ENCODE results near the gene CHURC1. TPM values are rescaled to one million over a fixed set of nuclear protein-coding genes. Genes with fewer than 3 reads are reported as not detected.

CHURC1 gene
- total and polyA plus RNA-seq, 2 donors from 2014 or later: 41.0 to 70.4 TPM

DNA sequence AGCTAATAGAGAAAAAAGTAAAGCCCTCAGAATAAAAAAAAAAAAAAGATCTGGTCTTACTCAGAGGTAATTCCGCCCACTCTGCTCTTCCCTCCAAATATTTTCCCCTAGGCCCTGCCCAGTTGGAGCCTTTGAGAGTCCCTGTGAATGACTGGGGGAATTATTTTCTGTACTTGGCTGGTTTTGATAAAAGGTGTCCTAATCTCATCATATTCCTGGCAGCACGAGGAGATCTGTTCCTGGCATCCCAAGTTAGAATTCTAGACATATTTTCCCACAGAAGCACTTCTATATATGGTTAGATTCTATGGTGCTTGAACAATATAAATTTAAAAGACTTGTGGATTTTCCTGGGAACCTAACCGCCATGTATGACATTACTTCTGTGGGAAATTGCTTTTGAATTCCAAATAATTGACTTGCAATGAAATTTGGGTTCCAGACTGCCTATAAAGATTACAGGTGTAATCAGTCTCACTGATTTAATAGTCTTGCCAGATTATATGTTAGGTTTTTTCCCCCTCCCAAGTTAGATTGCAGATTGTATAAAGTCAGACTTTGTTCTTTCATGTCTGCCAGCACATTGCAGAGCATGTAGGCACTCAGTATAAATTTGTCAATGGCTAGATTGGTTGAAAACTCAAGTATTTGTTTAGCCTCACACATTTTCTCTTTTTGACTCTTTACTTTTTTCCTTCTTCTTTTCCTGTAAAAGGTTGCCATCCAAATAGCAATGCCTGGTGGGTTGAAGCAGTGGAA lies 16.0 kb downstream of the CHURC1 start:
- FAIRE-seq: no peak
- H3K4me3 ChIP-seq (ENCODE audit: low read length in 3 of 3): no peak overlapping the region
- H3K9me3 ChIP-seq (ENCODE audit: control insufficient read depth in 2 of 3, insufficient read depth in 1 of 3, low read length in 3 of 3): no peaks in the 10 kb centered on the region
- no peaks in the 10 kb centered on the region for H3K27me3 ChIP-seq (ENCODE audit: control insufficient read depth, insufficient read depth, low read length)
- no peak overlapping the region for H3K27ac ChIP-seq (ENCODE audit: low read depth in 2 of 2, low read length in 2 of 2)
- H3K9ac ChIP-seq (ENCODE audit: low read length in 3 of 3): no peak overlapping the region
- DNase-seq: no peak
- TF ChIP-seq, protein P1, sequence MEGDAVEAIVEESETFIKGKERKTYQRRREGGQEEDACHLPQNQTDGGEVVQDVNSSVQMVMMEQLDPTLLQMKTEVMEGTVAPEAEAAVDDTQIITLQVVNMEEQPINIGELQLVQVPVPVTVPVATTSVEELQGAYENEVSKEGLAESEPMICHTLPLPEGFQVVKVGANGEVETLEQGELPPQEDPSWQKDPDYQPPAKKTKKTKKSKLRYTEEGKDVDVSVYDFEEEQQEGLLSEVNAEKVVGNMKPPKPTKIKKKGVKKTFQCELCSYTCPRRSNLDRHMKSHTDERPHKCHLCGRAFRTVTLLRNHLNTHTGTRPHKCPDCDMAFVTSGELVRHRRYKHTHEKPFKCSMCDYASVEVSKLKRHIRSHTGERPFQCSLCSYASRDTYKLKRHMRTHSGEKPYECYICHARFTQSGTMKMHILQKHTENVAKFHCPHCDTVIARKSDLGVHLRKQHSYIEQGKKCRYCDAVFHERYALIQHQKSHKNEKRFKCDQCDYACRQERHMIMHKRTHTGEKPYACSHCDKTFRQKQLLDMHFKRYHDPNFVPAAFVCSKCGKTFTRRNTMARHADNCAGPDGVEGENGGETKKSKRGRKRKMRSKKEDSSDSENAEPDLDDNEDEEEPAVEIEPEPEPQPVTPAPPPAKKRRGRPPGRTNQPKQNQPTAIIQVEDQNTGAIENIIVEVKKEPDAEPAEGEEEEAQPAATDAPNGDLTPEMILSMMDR (IDR thresholded peaks at IDR 0.05; ENCODE audit: borderline replicate concordance, extremely low read depth, insufficient read depth): no peak
- intact Hi-C loops (cut with DNase I): no loop called here
- peaks cover 6 to 33% (median 26%) of the 10 kb centered on the region in 3 donors for H3K36me3 ChIP-seq (ENCODE audit: control insufficient read depth in 2 of 3, insufficient read depth in 3 of 3, low read length in 3 of 3)
- no peaks in the 10 kb centered on the region for H3K4me1 ChIP-seq (ENCODE audit: control insufficient read depth in 2 of 3, insufficient read depth in 2 of 3, low read depth in 1 of 3, low read length in 3 of 3)

DNA sequence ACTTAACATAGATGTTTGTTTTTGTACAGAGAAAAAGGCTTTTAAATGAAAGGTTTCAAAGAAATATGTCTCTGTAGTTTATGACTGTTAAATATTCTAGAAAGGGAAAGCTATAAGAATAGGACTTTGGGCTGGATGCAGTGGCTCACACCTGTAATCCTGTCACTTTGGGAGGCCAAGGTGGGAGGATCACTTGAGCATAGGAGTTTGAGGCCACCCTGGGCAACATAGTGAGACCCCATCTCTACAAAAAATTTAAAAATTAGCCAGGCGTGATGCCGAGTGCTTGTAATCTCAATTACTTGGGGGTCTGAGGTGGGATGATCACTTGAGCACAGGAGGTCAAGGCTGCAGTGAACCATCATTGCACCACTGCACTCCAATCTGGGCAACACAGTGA lies 16.9 kb downstream of the CHURC1 start:
- H3K4me1 ChIP-seq (ENCODE audit: control insufficient read depth in 2 of 3, insufficient read depth in 2 of 3, low read depth in 1 of 3, low read length in 3 of 3): no peaks in the 10 kb centered on the region
- no peak overlapping the region for H3K4me3 ChIP-seq (ENCODE audit: low read length in 3 of 3)
- no peak overlapping the region for H3K9ac ChIP-seq (ENCODE audit: low read length in 3 of 3)
- H3K9me3 ChIP-seq (ENCODE audit: control insufficient read depth in 2 of 3, insufficient read depth in 1 of 3, low read length in 3 of 3): no peaks in the 10 kb centered on the region
- no peaks in the 10 kb centered on the region for H3K27me3 ChIP-seq (ENCODE audit: control insufficient read depth, insufficient read depth, low read length)
- FAIRE-seq (no peak), DNase-seq (no peak)
- H3K27ac ChIP-seq (ENCODE audit: low read depth in 2 of 2, low read length in 2 of 2): no peak overlapping the region
- H3K36me3 ChIP-seq (ENCODE audit: control insufficient read depth in 2 of 3, insufficient read depth in 3 of 3, low read length in 3 of 3): peaks cover 6 to 31% (median 25%) of the 10 kb centered on the region in 3 donors
- TF ChIP-seq, protein P1 (IDR thresholded peaks at IDR 0.05; ENCODE audit: borderline replicate concordance, extremely low read depth, insufficient read depth): no peak
- intact Hi-C loops (cut with DNase I): no loop called here

DNA sequence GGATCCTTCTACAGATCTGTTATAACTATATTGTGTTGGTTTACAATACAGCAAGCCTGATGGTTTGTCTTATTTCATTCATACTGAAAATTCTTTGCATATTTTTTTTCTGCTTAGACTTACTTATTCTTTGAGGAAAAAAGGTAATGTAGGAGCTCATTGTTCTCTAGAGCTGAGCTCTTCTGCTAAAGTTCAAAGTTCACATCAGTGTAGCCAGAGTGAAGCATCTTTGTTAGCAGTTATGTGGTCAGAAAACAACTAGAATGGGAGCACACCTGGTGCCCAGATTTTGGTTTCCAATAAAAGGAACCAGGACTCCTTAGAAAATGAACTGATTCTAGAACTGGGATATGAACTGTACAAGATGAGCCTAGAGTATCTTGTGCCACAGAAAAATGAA lies 18.0 kb downstream of the CHURC1 start:
- intact Hi-C loops (cut with DNase I): no loop called here
- Histone ChIP-seq H3K27ac (ENCODE audit: low read depth in 2 of 2, low read length in 2 of 2) (no peak overlapping the region), H3K36me3 (ENCODE audit: control insufficient read depth in 2 of 3, insufficient read depth in 3 of 3, low read length in 3 of 3) (peaks cover 6 to 20% (median 16%) of the 10 kb centered on the region in 3 donors), H3K9me3 (ENCODE audit: control insufficient read depth in 2 of 3, insufficient read depth in 1 of 3, low read length in 3 of 3) (no peaks in the 10 kb centered on the region), H3K27me3 (ENCODE audit: control insufficient read depth, insufficient read depth, low read length) (no peaks in the 10 kb centered on the region), H3K9ac (ENCODE audit: low read length in 3 of 3) (no peak overlapping the region), H3K4me1 (ENCODE audit: control insufficient read depth in 2 of 3, insufficient read depth in 2 of 3, low read depth in 1 of 3, low read length in 3 of 3) (peaks cover 0 to 3% (median 3%) of the 10 kb centered on the region in 3 donors), H3K4me3 (ENCODE audit: low read length in 3 of 3) (no peak overlapping the region)
- DNase-seq (no peak), FAIRE-seq (no peak)
- TF ChIP-seq, protein P1 (IDR thresholded peaks at IDR 0.05; ENCODE audit: borderline replicate concordance, extremely low read depth, insufficient read depth): no peak

Measured in kidney (tissue), 14 donors.